NCI-H526 treated with DMSO at 0.1 percent for 48 hours (cell line): ENCODE results near the gene LAPTM5.
A peak's percentile ranks its signal among the peaks of the same experiment; 100 is the strongest.

ENCODE experiments used
- DNase-seq: peaks from one replicate; lab custom pipeline; 2025; lab: John Stamatoyannopoulos, UW

The LAPTM5 gene

GRCh38 chr1:30755746-30756145 lies 1.8 kb downstream of the LAPTM5 start:
- DNase-seq = no peak

GRCh38 chr1:30755334-30755733 lies 2.2 kb downstream of the LAPTM5 start:
- DNase-seq = no peak

- DNase-seq = no peak
Measured at GRCh38 chr1:30754684-30755171, 2.8 kb downstream of the LAPTM5 start.

GRCh38 chr1:30753660-30754123 lies 3.9 kb downstream of the LAPTM5 start:
- DNase-seq = no peak

- DNase-seq = no peak
Measured at GRCh38 chr1:30753118-30753517, 4.5 kb downstream of the LAPTM5 start.

- no peak for DNase-seq
Measured at GRCh38 chr1:30752651-30752908, 5.0 kb downstream of the LAPTM5 start.

- no peak for DNase-seq
Measured at GRCh38 chr1:30751830-30752650, 5.5 kb downstream of the LAPTM5 start.

- DNase-seq = no peak
Measured at GRCh38 chr1:30750731-30751291, 6.8 kb downstream of the LAPTM5 start.

- no peak for DNase-seq
Measured at GRCh38 chr1:30749691-30750583, 7.6 kb downstream of the LAPTM5 start.

- DNase-seq = no peak
Measured at GRCh38 chr1:30748699-30749401, 8.7 kb downstream of the LAPTM5 start.

- DNase-seq = peak; percentile 90
Measured at GRCh38 chr1:30748098-30748698, 9.4 kb downstream of the LAPTM5 start.

GRCh38 chr1:30747033-30748008 lies 10.3 kb downstream of the LAPTM5 start:
- DNase-seq = no peak

GRCh38 chr1:30746212-30747032 lies 11.2 kb downstream of the LAPTM5 start:
- DNase-seq = no peak

GRCh38 chr1:30745834-30746208 lies 11.8 kb downstream of the LAPTM5 start:
- no peak for DNase-seq

- DNase-seq = no peak
Measured at GRCh38 chr1:30745156-30745833, 12.3 kb downstream of the LAPTM5 start.

GRCh38 chr1:30744060-30744756 lies 13.4 kb downstream of the LAPTM5 start:
- no peak for DNase-seq

- no peak for DNase-seq
Measured at GRCh38 chr1:30743584-30744059, 14.0 kb downstream of the LAPTM5 start.

- DNase-seq = no peak
Measured at GRCh38 chr1:30742963-30743559, 14.5 kb downstream of the LAPTM5 start.
